ENCODE data around the gene AUNIP. TPM values are rescaled to one million over a fixed set of nuclear protein-coding genes. Genes with fewer than 3 reads are reported as not detected.

Gene AUNIP
- total and polyA plus RNA-seq, 9 donors = 0.23 to 0.75 (median 0.44) TPM; not detected in 1

GRCh38 chr1:25891606-25892005, 32.3 kb upstream of the AUNIP start:
- Histone ChIP-seq H3K4me1 (ENCODE audit: insufficient read depth) (peaks cover 36% of the 10 kb centered on the region), H3K36me3 (no peaks in the 10 kb centered on the region), H3K27ac (peak overlapping the region in 1 of 2 donors; percentile 83), H3K9me3 (no peaks in the 10 kb centered on the region), H3K4me3 (no peak overlapping the region), H3K27me3 (no peaks in the 10 kb centered on the region)
- 53 to 65% (median 54%) methylated on average over 5 of the region's 5 CpGs for WGBS, 3 donors
- TF ChIP-seq POLR2A (IDR thresholded peaks at IDR 0.05) (no peak), EP300 (IDR thresholded peaks at IDR 0.05) (no peak), CTCF (IDR thresholded peaks at IDR 0.05) (no peak)
- intact Hi-C loops (cut with DNase I) = loop anchor here in 1 of 4 donors (10.0 kb wide), 1 partner anchor 103 kb away; the partner anchor contains the start of gene PAFAH2
- peak in 1 of 5 donors; percentile 34 for DNase-seq

GRCh38 chr1:25890239-25891034, 31.2 kb upstream of the AUNIP start:
- no peaks in the 10 kb centered on the region for H3K27me3 ChIP-seq
- H3K36me3 ChIP-seq = no peaks in the 10 kb centered on the region
- no peak overlapping the region for H3K4me3 ChIP-seq
- DNase-seq = peak in 4 of 5 donors; percentile 51 to 72 (median 64)
- intact Hi-C loops (cut with DNase I) = loop anchor here in 1 of 4 donors (10.0 kb wide), 1 partner anchor 104 kb away; the partner anchor contains the start of gene PAFAH2
- WGBS, 3 donors = 18 to 46% (median 20%) methylated on average over 10 of the region's 10 CpGs
- TF ChIP-seq EP300 (IDR thresholded peaks at IDR 0.05) = no peak
- no peak for TF ChIP-seq POLR2A (IDR thresholded peaks at IDR 0.05)
- no peak for TF ChIP-seq CTCF (IDR thresholded peaks at IDR 0.05)
- H3K4me1 ChIP-seq (ENCODE audit: insufficient read depth) = peaks cover 32% of the 10 kb centered on the region
- no peaks in the 10 kb centered on the region for H3K9me3 ChIP-seq
- peak overlapping the region in 1 of 2 donors; percentile 83 for H3K27ac ChIP-seq

GRCh38 chr1:25889470-25889869, 30.2 kb upstream of the AUNIP start:
- Histone ChIP-seq H3K27ac (peak overlapping the region in 1 of 2 donors; percentile 83), H3K27me3 (no peaks in the 10 kb centered on the region), H3K9me3 (no peaks in the 10 kb centered on the region), H3K4me3 (no peak overlapping the region), H3K4me1 (ENCODE audit: insufficient read depth) (peaks cover 32% of the 10 kb centered on the region), H3K36me3 (no peaks in the 10 kb centered on the region)
- intact Hi-C loops (cut with DNase I) = no loop called here
- peak in 2 of 5 donors; percentile 26 to 40 for DNase-seq
- TF ChIP-seq CTCF (IDR thresholded peaks at IDR 0.05) (no peak), POLR2A (IDR thresholded peaks at IDR 0.05) (no peak), EP300 (IDR thresholded peaks at IDR 0.05) (no peak)
- 42 to 62% (median 60%) methylated on average over 3 of the region's 3 CpGs for WGBS, 3 donors

GRCh38 chr1:25888426-25888987, 29.2 kb upstream of the AUNIP start:
- Histone ChIP-seq H3K27ac (peak overlapping the region in 1 of 2 donors; percentile 83), H3K36me3 (no peaks in the 10 kb centered on the region), H3K27me3 (no peaks in the 10 kb centered on the region), H3K9me3 (no peaks in the 10 kb centered on the region), H3K4me3 (no peak overlapping the region), H3K4me1 (ENCODE audit: insufficient read depth) (peaks cover 27% of the 10 kb centered on the region)
- intact Hi-C loops (cut with DNase I) = no loop called here
- DNase-seq = peak in 1 of 5 donors; percentile 15
- WGBS, 3 donors = 74 to 79% (median 77%) methylated on average over 7 of the region's 7 CpGs
- TF ChIP-seq POLR2A (IDR thresholded peaks at IDR 0.05) (no peak), CTCF (IDR thresholded peaks at IDR 0.05) (no peak), EP300 (IDR thresholded peaks at IDR 0.05) (no peak)

All from ovary (tissue), 9 donors.